WTC11 (cell line): ENCODE measurements around the gene PSMG4. TPM values are rescaled to one million over a fixed set of nuclear protein-coding genes. Genes with fewer than 3 reads are reported as not detected.
A peak's percentile ranks its signal among the peaks of the same experiment; 100 is the strongest.

Experiments
- ATAC-seq: fragments of 200-7000 bp; cut with Tn5 transposase; 2 replicates; pipeline ENCODE4 v1.10.0; 2021; ENCODE audit warnings: mild to moderate bottlenecking, moderate library complexity
- CTCF ChIA-PET: fragments of 300-600 bp; sonication (Branson Sonifier 250); formaldehyde crosslinking; loops from one replicate; lab custom pipeline; 2021; ENCODE audit warnings: antibody characterized with exemption; lab: Charles Lee
- POLR2A ChIA-PET: fragments of 350-600 bp; sonication (Branson Sonifier 250); formaldehyde crosslinking; loops from one replicate; lab custom pipeline; 2021; ENCODE audit warnings: antibody characterized with exemption; lab: Charles Lee
- DNase-seq: peaks from one replicate; pipeline ENCODE4 v3.0.0; 2021; ENCODE audit warnings: low spot score
- H3K27ac Mint-ChIP-seq: 2 replicates; pipeline ENCODE4 v1.8.0; 2021; ENCODE audit warnings: mixed read lengths
- H3K27me3 Mint-ChIP-seq: 2 replicates; pipeline ENCODE4 v1.8.0; 2021; ENCODE audit warnings: low read depth, mild to moderate bottlenecking, moderate library complexity, mixed read lengths
- H3K36me3 Mint-ChIP-seq: 2 replicates; pipeline ENCODE4 v1.8.0; 2021; ENCODE audit warnings: mixed read lengths
- H3K4me1 Mint-ChIP-seq: 2 replicates; pipeline ENCODE4 v1.8.0; 2022; ENCODE audit warnings: mixed read lengths
- H3K4me3 Mint-ChIP-seq: 2 replicates; pipeline ENCODE4 v1.8.0; 2021; ENCODE audit warnings: mild to moderate bottlenecking, moderate library complexity, mixed read lengths
- H3K9me3 Mint-ChIP-seq: 2 replicates; pipeline ENCODE4 v1.8.0; 2021; ENCODE audit warnings: mixed read lengths
- ATF3 ChIP-seq: sonication (generic); formaldehyde crosslinking; conservative IDR thresholded peaks from 2 replicates; pipeline ENCODE4 v1.8.1; 2022; ENCODE audit warnings: mild to moderate bottlenecking, missing genetic modification reagents
- CBFB ChIP-seq: sonication (generic); formaldehyde crosslinking; IDR thresholded peaks from 2 replicates; pipeline ENCODE4 v1.8.1; 2022; ENCODE audit warnings: mild to moderate bottlenecking, low read depth, missing genetic modification reagents
- CDX4 ChIP-seq: fragments of 250-450 bp; sonication (Bioruptor Pico); IDR thresholded peaks from 2 replicates; pipeline ENCODE4 v1.9.0; 2021; ENCODE audit warnings: moderate library complexity, mild to moderate bottlenecking, inconsistent platforms, borderline replicate concordance
- CREB1 ChIP-seq: sonication (generic); formaldehyde crosslinking; IDR thresholded peaks from 2 replicates; pipeline ENCODE4 v1.8.0; 2023; ENCODE audit warnings: mild to moderate bottlenecking, missing genetic modification reagents
- E2F5 ChIP-seq: sonication (generic); formaldehyde crosslinking; IDR thresholded peaks from 2 replicates; pipeline ENCODE4 v1.8.1; 2022; ENCODE audit warnings: mild to moderate bottlenecking, moderate library complexity, missing genetic modification reagents
- ESRRA ChIP-seq: sonication (generic); formaldehyde crosslinking; IDR thresholded peaks from 2 replicates; pipeline ENCODE4 v1.8.1; 2022; ENCODE audit warnings: mild to moderate bottlenecking, missing genetic modification reagents, borderline replicate concordance
- FOXJ3 ChIP-seq: sonication (generic); formaldehyde crosslinking; IDR thresholded peaks from 2 replicates; pipeline ENCODE4 v1.9.0; 2021; ENCODE audit warnings: missing genetic modification reagents, mild to moderate bottlenecking, borderline replicate concordance
- GRHL2 ChIP-seq: fragments of 250-450 bp; sonication (Bioruptor Pico); IDR thresholded peaks from 2 replicates; pipeline ENCODE4 v1.8.0; 2022; ENCODE audit warnings: mild to moderate bottlenecking, moderate library complexity; ENCODE audit not compliant: insufficient replicate concordance, severe bottlenecking
- HMGA2 ChIP-seq: fragments of 250-450 bp; sonication (Bioruptor Pico); IDR thresholded peaks from 2 replicates; pipeline ENCODE4 v1.4.0; 2021; ENCODE audit warnings: mild to moderate bottlenecking, moderate library complexity
- NFATC4 ChIP-seq: fragments of 250-450 bp; sonication (Bioruptor Pico); IDR thresholded peaks from 2 replicates; pipeline ENCODE4 v1.9.0; 2021; ENCODE audit warnings: mild to moderate bottlenecking
- PREB ChIP-seq: sonication (generic); formaldehyde crosslinking; IDR thresholded peaks from 2 replicates; pipeline ENCODE4 v1.8.1; 2022; ENCODE audit warnings: mild to moderate bottlenecking, missing genetic modification reagents, moderate library complexity, borderline replicate concordance
- PRRX2 ChIP-seq: fragments of 250-450 bp; sonication (Bioruptor Pico); IDR thresholded peaks from 2 replicates; pipeline ENCODE4 v1.8.0; 2021; ENCODE audit warnings: mild to moderate bottlenecking
- SOX15 ChIP-seq: fragments of 250-450 bp; sonication (Bioruptor Pico); IDR thresholded peaks from 2 replicates; pipeline ENCODE4 v1.9.0; 2021; ENCODE audit warnings: mild to moderate bottlenecking
- TEAD1 ChIP-seq: sonication (generic); formaldehyde crosslinking; IDR thresholded peaks from 2 replicates; pipeline ENCODE4 v1.8.0; 2022; ENCODE audit warnings: mild to moderate bottlenecking, missing genetic modification reagents
- ZBTB21 ChIP-seq: sonication (generic); formaldehyde crosslinking; IDR thresholded peaks from 2 replicates; pipeline ENCODE4 v1.8.1; 2023; ENCODE audit warnings: mild to moderate bottlenecking, missing genetic modification reagents, borderline replicate concordance
- ZNF138 ChIP-seq: sonication (generic); formaldehyde crosslinking; conservative IDR thresholded peaks from 2 replicates; pipeline ENCODE4 v1.8.1; 2022; ENCODE audit warnings: mild to moderate bottlenecking, moderate library complexity, missing genetic modification reagents
- ZNF219 ChIP-seq: sonication (generic); formaldehyde crosslinking; IDR thresholded peaks from 2 replicates; pipeline ENCODE4 v1.8.0; 2023; ENCODE audit warnings: missing genetic modification reagents, mild to moderate bottlenecking, borderline replicate concordance
- ZNF232 ChIP-seq: sonication (generic); formaldehyde crosslinking; IDR thresholded peaks from 2 replicates; pipeline ENCODE4 v1.8.0; 2022; ENCODE audit warnings: mild to moderate bottlenecking, missing genetic modification reagents
- ZNF317 ChIP-seq: sonication (generic); formaldehyde crosslinking; IDR thresholded peaks from 2 replicates; pipeline ENCODE4 v1.8.1; 2023; ENCODE audit warnings: low read depth, mild to moderate bottlenecking, moderate library complexity, missing genetic modification reagents, borderline replicate concordance
- total RNA-seq: library from RNA; stranded (reverse); gene quantifications from 3 replicates; pipeline ENCODE4 v1.2.3, GENCODE V29; 2021
- TF ChIP-seq, protein P1 (sequence below): fragments of 250-450 bp; sonication (Bioruptor Pico); IDR thresholded peaks from 2 replicates; pipeline ENCODE4 v1.9.0; 2021; ENCODE audit warnings: mild to moderate bottlenecking
- TF ChIP-seq, protein P2 (sequence below): sonication (generic); formaldehyde crosslinking; IDR thresholded peaks from 2 replicates; pipeline ENCODE4 v1.8.1; 2023; ENCODE audit warnings: mild to moderate bottlenecking, moderate library complexity, missing genetic modification reagents
- TF ChIP-seq, protein P3 (sequence below): sonication (generic); formaldehyde crosslinking; IDR thresholded peaks from 2 replicates; pipeline ENCODE4 v1.8.1; 2023; ENCODE audit warnings: mild to moderate bottlenecking, missing genetic modification reagents, moderate library complexity
- TF ChIP-seq, protein P4 (sequence below): sonication (generic); formaldehyde crosslinking; IDR thresholded peaks from 2 replicates; pipeline ENCODE4 v1.8.0; 2023; ENCODE audit warnings: mild to moderate bottlenecking, missing genetic modification reagents

The PSMG4 gene
- total RNA-seq, 1 experiment from 2014 or later = 38.2 TPM

- ATAC-seq = no peak
- DNase-seq = peak; percentile 8
- ChIA-PET POLR2A (no interaction called here), CTCF (interaction anchor here (0.6 to 3.2 kb wide), 19 partner anchors 9 to 697 kb away, joined by 3 to 22 read pairs (median 4); partner anchors contain the start of gene SLC22A23)
- Mint-ChIP-seq H3K36me3 (peaks cover 30% of the 10 kb centered on the region), H3K27ac (peak overlapping the region; percentile 90), H3K9me3 (no peaks in the 10 kb centered on the region), H3K4me1 (peaks cover 25% of the 10 kb centered on the region), H3K27me3 (no peaks in the 10 kb centered on the region), H3K4me3 (no peak overlapping the region)
- TF ChIP-seq PRRX2 (no peak), SOX15 (CRISPR knock-in tag) (no peak), FOXJ3 (no peak), GRHL2 (CRISPR knock-in tag) (no peak), ESRRA (CRISPR knock-in tag) (no peak), ZNF219 (no peak), ZNF138 (CRISPR knock-in tag) (no peak), TEAD1 (no peak), HMGA2 (CRISPR knock-in tag) (no peak), ZNF317 (no peak), NFATC4 (CRISPR knock-in tag) (no peak), ZNF232 (CRISPR knock-in tag) (no peak), ZBTB21 (CRISPR knock-in tag) (no peak)
- TF ChIP-seq, protein P1, sequence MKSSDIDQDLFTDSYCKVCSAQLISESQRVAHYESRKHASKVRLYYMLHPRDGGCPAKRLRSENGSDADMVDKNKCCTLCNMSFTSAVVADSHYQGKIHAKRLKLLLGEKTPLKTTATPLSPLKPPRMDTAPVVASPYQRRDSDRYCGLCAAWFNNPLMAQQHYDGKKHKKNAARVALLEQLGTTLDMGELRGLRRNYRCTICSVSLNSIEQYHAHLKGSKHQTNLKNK (CRISPR knock-in tag) = no peak
- TF ChIP-seq, protein P2, sequence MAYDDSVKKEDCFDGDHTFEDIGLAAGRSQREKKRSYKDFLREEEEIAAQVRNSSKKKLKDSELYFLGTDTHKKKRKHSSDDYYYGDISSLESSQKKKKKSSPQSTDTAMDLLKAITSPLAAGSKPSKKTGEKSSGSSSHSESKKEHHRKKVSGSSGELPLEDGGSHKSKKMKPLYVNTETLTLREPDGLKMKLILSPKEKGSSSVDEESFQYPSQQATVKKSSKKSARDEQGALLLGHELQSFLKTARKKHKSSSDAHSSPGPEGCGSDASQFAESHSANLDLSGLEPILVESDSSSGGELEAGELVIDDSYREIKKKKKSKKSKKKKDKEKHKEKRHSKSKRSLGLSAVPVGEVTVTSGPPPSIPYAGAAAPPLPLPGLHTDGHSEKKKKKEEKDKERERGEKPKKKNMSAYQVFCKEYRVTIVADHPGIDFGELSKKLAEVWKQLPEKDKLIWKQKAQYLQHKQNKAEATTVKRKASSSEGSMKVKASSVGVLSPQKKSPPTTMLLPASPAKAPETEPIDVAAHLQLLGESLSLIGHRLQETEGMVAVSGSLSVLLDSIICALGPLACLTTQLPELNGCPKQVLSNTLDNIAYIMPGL (CRISPR knock-in tag) = no peak
Measured at GRCh38 chr6:3280866-3281465, 22.2 kb downstream of the PSMG4 start.

GRCh38 chr6:3281631-3282475 lies 23.1 kb downstream of the PSMG4 start:
- peak; percentile 16 for DNase-seq
- peak; percentile 12 for ATAC-seq
- no peak overlapping the region for H3K4me3 Mint-ChIP-seq
- TF ChIP-seq CBFB (CRISPR knock-in tag) (no peak), FOXJ3 (no peak), ATF3 (CRISPR knock-in tag) (no peak), E2F5 (CRISPR knock-in tag) (no peak), CDX4 (CRISPR knock-in tag) (no peak), PREB (CRISPR knock-in tag) (no peak), CREB1 (CRISPR knock-in tag) (no peak), SOX15 (CRISPR knock-in tag) (no peak), TEAD1 (no peak)
- TF ChIP-seq, protein P3, sequence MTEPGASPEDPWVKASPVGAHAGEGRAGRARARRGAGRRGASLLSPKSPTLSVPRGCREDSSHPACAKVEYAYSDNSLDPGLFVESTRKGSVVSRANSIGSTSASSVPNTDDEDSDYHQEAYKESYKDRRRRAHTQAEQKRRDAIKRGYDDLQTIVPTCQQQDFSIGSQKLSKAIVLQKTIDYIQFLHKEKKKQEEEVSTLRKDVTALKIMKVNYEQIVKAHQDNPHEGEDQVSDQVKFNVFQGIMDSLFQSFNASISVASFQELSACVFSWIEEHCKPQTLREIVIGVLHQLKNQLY (CRISPR knock-in tag) = no peak
- TF ChIP-seq, protein P4, sequence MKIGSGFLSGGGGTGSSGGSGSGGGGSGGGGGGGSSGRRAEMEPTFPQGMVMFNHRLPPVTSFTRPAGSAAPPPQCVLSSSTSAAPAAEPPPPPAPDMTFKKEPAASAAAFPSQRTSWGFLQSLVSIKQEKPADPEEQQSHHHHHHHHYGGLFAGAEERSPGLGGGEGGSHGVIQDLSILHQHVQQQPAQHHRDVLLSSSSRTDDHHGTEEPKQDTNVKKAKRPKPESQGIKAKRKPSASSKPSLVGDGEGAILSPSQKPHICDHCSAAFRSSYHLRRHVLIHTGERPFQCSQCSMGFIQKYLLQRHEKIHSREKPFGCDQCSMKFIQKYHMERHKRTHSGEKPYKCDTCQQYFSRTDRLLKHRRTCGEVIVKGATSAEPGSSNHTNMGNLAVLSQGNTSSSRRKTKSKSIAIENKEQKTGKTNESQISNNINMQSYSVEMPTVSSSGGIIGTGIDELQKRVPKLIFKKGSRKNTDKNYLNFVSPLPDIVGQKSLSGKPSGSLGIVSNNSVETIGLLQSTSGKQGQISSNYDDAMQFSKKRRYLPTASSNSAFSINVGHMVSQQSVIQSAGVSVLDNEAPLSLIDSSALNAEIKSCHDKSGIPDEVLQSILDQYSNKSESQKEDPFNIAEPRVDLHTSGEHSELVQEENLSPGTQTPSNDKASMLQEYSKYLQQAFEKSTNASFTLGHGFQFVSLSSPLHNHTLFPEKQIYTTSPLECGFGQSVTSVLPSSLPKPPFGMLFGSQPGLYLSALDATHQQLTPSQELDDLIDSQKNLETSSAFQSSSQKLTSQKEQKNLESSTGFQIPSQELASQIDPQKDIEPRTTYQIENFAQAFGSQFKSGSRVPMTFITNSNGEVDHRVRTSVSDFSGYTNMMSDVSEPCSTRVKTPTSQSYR (CRISPR knock-in tag) = no peak

More at GRCh38 chr6:3281631-3282475, 23.1 kb downstream of the PSMG4 start:
- Mint-ChIP-seq H3K27ac (peak overlapping the region; percentile 92), H3K9me3 (no peaks in the 10 kb centered on the region), H3K36me3 (peaks cover 35% of the 10 kb centered on the region), H3K4me1 (peaks cover 25% of the 10 kb centered on the region), H3K27me3 (no peaks in the 10 kb centered on the region)
- ChIA-PET POLR2A (interaction anchor here (0.5 kb wide), 1 partner anchor 88 kb away, joined by 3 read pairs; no protein-coding TSS in a partner anchor), CTCF (interaction anchor here (0.7 to 3.2 kb wide), 18 partner anchors 10 to 696 kb away, joined by 3 to 22 read pairs (median 4); partner anchors contain the start of genes FAM50B and SLC22A23)
